K562 (cell line): ENCODE results near the gene UBE2U. TPM values are rescaled to one million over a fixed set of nuclear protein-coding genes. Genes with fewer than 3 reads are reported as not detected.

Source experiments
- ATAC-seq: fragments of 200-7000 bp; cut with Tn5 transposase; 3 replicates; pipeline ENCODE4 v1.9.1; 2020; ENCODE audit warnings: moderate library complexity
- BruUV-seq: library from RNA; stranded (reverse); fragments of 400-500 nt; replicated peaks from 2 replicates; lab custom pipeline; 2021; lab: Mats Ljungman, UMichigan
- CTCF ChIA-PET: fragments of 300-600 bp; formaldehyde crosslinking; extraction: SDS; loops from one replicate; lab custom pipeline; 2021; ENCODE audit warnings: low intra/inter-chr PET ratio; lab: Yijun Ruan, JAX
- POLR2A ChIA-PET: fragments of 300-600, 350-650 bp; sonication (Branson Sonifier 250); formaldehyde crosslinking; extraction: SDS; loops from one replicate; lab custom pipeline; 2021; ENCODE audit warnings: antibody characterized with exemption, inconsistent platforms; lab: Yijun Ruan, JAX
- DNase-seq, 4 experiments: peaks; one replicate each; pipeline versions ENCODE4 v3.0.0 to v3.0.0-alpha.2; 2011 to 2018; ENCODE audit warnings: low spot score in 3 of 4, mixed read lengths in 3 of 4; ENCODE audit errors: extremely low read depth in 1 of 4
- FAIRE-seq: peaks from 2 replicates; lab custom pipeline; 2011; peaks lifted over from hg19 to GRCh38; lab: Jason Lieb, UNC
- H2AFZ ChIP-seq: 2 replicates; pipeline ENCODE4 v1.6.0; 2011; ENCODE audit warnings: low read depth, low read length, control low read depth, inconsistent platforms
- H3K27ac ChIP-seq: fragments of 200-600 bp; 3 replicates; pipeline ENCODE4 v1.8.0; 2011; ENCODE audit warnings: low read depth, mild to moderate bottlenecking, control low read depth, inconsistent platforms, low read length, moderate library complexity, mixed read lengths; ENCODE audit errors: extremely low read depth
- H3K27me3 ChIP-seq, 2 experiments: fragments of 300-600 bp in 1 of 2; 2 replicates in 1 of 2; 3 replicates in 1 of 2; pipeline versions ENCODE4 v1.6.0 to v1.8.0; 2011; ENCODE audit warnings: inconsistent platforms in 2 of 2, low read length in 2 of 2, mild to moderate bottlenecking in 1 of 2, mixed read lengths in 1 of 2, moderate library complexity in 1 of 2; ENCODE audit not compliant: control insufficient read depth in 2 of 2, insufficient read depth in 2 of 2
- H3K36me3 ChIP-seq: fragments of 300-600 bp; 3 replicates; pipeline ENCODE4 v1.8.0; 2011; ENCODE audit warnings: mild to moderate bottlenecking, low read length, inconsistent platforms; ENCODE audit not compliant: control insufficient read depth, insufficient read depth
- H3K4me1 ChIP-seq, 2 experiments: fragments of 200-600 bp in 1 of 2; replicated peaks in 1 of 2; 2 replicates in 1 of 2; 3 replicates in 1 of 2; pipeline versions ENCODE4 v1.5.1 to v1.8.0; 2011; ENCODE audit warnings: inconsistent platforms in 2 of 2, low read length in 2 of 2, mild to moderate bottlenecking in 1 of 2, mixed read lengths in 1 of 2, moderate library complexity in 1 of 2; ENCODE audit not compliant: control insufficient read depth in 2 of 2, insufficient read depth in 2 of 2
- H3K4me2 ChIP-seq: 2 replicates; pipeline ENCODE4 v1.6.1; 2011; ENCODE audit warnings: low read length, control low read depth, inconsistent platforms, mixed read lengths; ENCODE audit not compliant: insufficient read depth
- H3K4me3 ChIP-seq: fragments of 200-600 bp; sonication (generic), shearing (Covaris generic); 2 replicates; pipeline ENCODE4 v1.5.1; 2016; ENCODE audit warnings: control low read depth, inconsistent platforms
- H3K79me2 ChIP-seq: fragments of 200-600 bp; 3 replicates; pipeline ENCODE4 v1.8.0; 2011; ENCODE audit warnings: low read length, inconsistent platforms; ENCODE audit not compliant: control insufficient read depth, insufficient read depth
- H3K9ac ChIP-seq, 2 experiments: 2 replicates each; pipeline versions ENCODE4 v1.6.0 to v1.6.1; 2011; ENCODE audit warnings: low read depth in 2 of 2, low read length in 2 of 2, control low read depth in 1 of 2, inconsistent platforms in 1 of 2, mild to moderate bottlenecking in 1 of 2, mixed read lengths in 1 of 2; ENCODE audit not compliant: insufficient read depth in 1 of 2
- H3K9me1 ChIP-seq: one replicate; pipeline ENCODE4 v1.6.0; 2011; ENCODE audit warnings: inconsistent platforms, mild to moderate bottlenecking, low read length, moderate library complexity; ENCODE audit not compliant: control insufficient read depth, insufficient read depth
- H3K9me3 ChIP-seq: replicated peaks from 2 replicates; pipeline ENCODE4 v1.5.1; 2011; ENCODE audit warnings: low read depth, low read length, inconsistent platforms; ENCODE audit not compliant: control insufficient read depth, insufficient read depth
- H4K20me1 ChIP-seq: replicated peaks from 2 replicates; pipeline ENCODE4 v1.6.1; 2011; ENCODE audit warnings: low read length, inconsistent platforms, mixed read lengths; ENCODE audit not compliant: control insufficient read depth, insufficient read depth
- ATF3 ChIP-seq, 2 experiments: fragments of 450-650 bp in 1 of 2; sonication (generic) in 1 of 2; formaldehyde crosslinking in 1 of 2; IDR thresholded peaks in 1 of 2; conservative IDR thresholded peaks in 1 of 2; 2 replicates each; pipeline versions ENCODE4 v1.6.1 to v1.8.1; 2016 to 2023; ENCODE audit warnings: mild to moderate bottlenecking in 2 of 2, moderate library complexity in 2 of 2, inconsistent platforms in 1 of 2, missing genetic modification reagents in 1 of 2
- BHLHE40 ChIP-seq: IDR thresholded peaks from 2 replicates; pipeline ENCODE4 v1.6.1; 2011; ENCODE audit warnings: low read length, improper control_type of control experiment
- CCAR2 ChIP-seq: fragments of 200-400 bp; formaldehyde crosslinking; IDR thresholded peaks from 2 replicates; pipeline ENCODE4 v1.6.1; 2017; ENCODE audit warnings: mild to moderate bottlenecking, low read depth, low read length
- MLX ChIP-seq, 2 experiments: fragments of 450-650 bp in 1 of 2; sonication (generic) in 1 of 2; formaldehyde crosslinking; conservative IDR thresholded peaks; 2 replicates each; pipeline versions ENCODE4 v1.4.0 to v1.8.1; 2020 to 2022; ENCODE audit warnings: mild to moderate bottlenecking in 1 of 2, missing genetic modification reagents in 1 of 2
- MTA2 ChIP-seq: fragments of 450-650 bp; IDR thresholded peaks from 2 replicates; pipeline ENCODE4 v1.6.1; 2016; ENCODE audit warnings: low read depth
- NCOA2 ChIP-seq, 2 experiments: fragments of 450-650 bp; IDR thresholded peaks; 2 replicates each; pipeline ENCODE4 v1.6.1; 2018; ENCODE audit warnings: mild to moderate bottlenecking in 2 of 2, moderate library complexity in 1 of 2; ENCODE audit not compliant: partially characterized antibody in 2 of 2
- PML ChIP-seq: IDR thresholded peaks from 2 replicates; pipeline ENCODE4 v1.6.1; 2012; ENCODE audit warnings: low read length, inconsistent platforms
- PRMT5 ChIP-seq: sonication (generic); formaldehyde crosslinking; IDR thresholded peaks from 2 replicates; pipeline ENCODE4 v1.5.0; 2020; ENCODE audit warnings: missing genetic modification reagents
- PTRF ChIP-seq: fragments of 450-650 bp; IDR thresholded peaks from 2 replicates; pipeline ENCODE4 v1.6.1; 2016; ENCODE audit warnings: mild to moderate bottlenecking, missing genetic modification characterization, missing compliant biosample characterization
- SIX5 ChIP-seq, 2 experiments: IDR thresholded peaks; 2 replicates each; pipeline ENCODE4 v1.6.1; 2011; ENCODE audit warnings: low read length in 2 of 2, borderline replicate concordance in 1 of 2, low read depth in 1 of 2, mild to moderate bottlenecking in 1 of 2, moderate library complexity in 1 of 2; ENCODE audit not compliant: insufficient read depth in 1 of 2
- SP2 ChIP-seq: IDR thresholded peaks from 2 replicates; pipeline ENCODE4 v1.6.1; 2011; ENCODE audit warnings: mild to moderate bottlenecking, low read depth, low read length, moderate library complexity; ENCODE audit not compliant: poor library complexity, severe bottlenecking; ENCODE audit errors: extremely low read depth
- TCF7 ChIP-seq: sonication (generic); IDR thresholded peaks from 2 replicates; pipeline ENCODE4 v1.6.1; 2016; ENCODE audit warnings: antibody characterized with exemption, borderline replicate concordance
- TCF7L2 ChIP-seq: fragments of 150-350 bp; IDR thresholded peaks from 2 replicates; pipeline ENCODE4 v1.6.1; 2016; ENCODE audit warnings: low read depth, mild to moderate bottlenecking, low read length, moderate library complexity
- ZNF41 ChIP-seq: fragments of 250-450 bp; sonication (Bioruptor Pico); conservative IDR thresholded peaks from 2 replicates; pipeline ENCODE4 v1.4.0; 2020; ENCODE audit warnings: mild to moderate bottlenecking
- WGBS: fragments of 100-300 bp; shearing (Covaris generic); methylation state at CpG from one replicate; pipeline ENCODE4 v1.1.6; 2016; ENCODE audit warnings: low coverage, mixed read lengths; ENCODE audit not compliant: insufficient coverage; ENCODE audit errors: missing lambda C conversion rate; 5-methylcytosine and 5-hydroxymethylcytosine counted together
- in situ Hi-C: fragments of 300-500 bp; cut with MboI; formaldehyde crosslinking; loops from 4 replicates; pipeline ENCODE4 v1.15.0; 2018; ENCODE audit warnings: inconsistent platforms, mixed read lengths
- intact Hi-C: fragments of 100-400 bp; cut with micrococcal nuclease; formaldehyde crosslinking; loops from 2 replicates; pipeline ENCODE4 v1.14.2; 2022
- polyA plus RNA-seq, 8 experiments: library from polyadenylated mRNA; depleted of rRNA in 4 of 8; stranded (reverse) in 5 of 8; unstranded in 3 of 8; fragments of >200 nt; fragmentation: Nextera tagmentation in 2 of 8; fragmentation: Illumina TruSeq in 1 of 8; extraction: Ambion mirVana in 2 of 8; extraction: Trizol in 1 of 8; gene quantifications; 2 replicates each; pipeline versions ENCODE4 v1.2.1 to v1.2.3, GENCODE V29; 2011 to 2014; ENCODE audit warnings: inconsistent platforms in 1 of 8, missing spikeins in 1 of 8
- total RNA-seq, 7 experiments: library from RNA; depleted of rRNA in 6 of 7; stranded (reverse); fragments of >200 nt in 6 of 7; fragmentation: Illumina TruSeq in 2 of 7; extraction: Trizol in 2 of 7; gene quantifications; 2 replicates each; pipeline versions ENCODE4 v1.2.1 to v1.2.3, GENCODE V29; 2011 to 2021; ENCODE audit warnings: low replicate concordance in 1 of 7

UBE2U gene
- total and polyA plus RNA-seq, 9 of the 15 experiments (the other 6 are each of a cell fraction or from before 2014, with no cell fraction given): not detected

DNA sequence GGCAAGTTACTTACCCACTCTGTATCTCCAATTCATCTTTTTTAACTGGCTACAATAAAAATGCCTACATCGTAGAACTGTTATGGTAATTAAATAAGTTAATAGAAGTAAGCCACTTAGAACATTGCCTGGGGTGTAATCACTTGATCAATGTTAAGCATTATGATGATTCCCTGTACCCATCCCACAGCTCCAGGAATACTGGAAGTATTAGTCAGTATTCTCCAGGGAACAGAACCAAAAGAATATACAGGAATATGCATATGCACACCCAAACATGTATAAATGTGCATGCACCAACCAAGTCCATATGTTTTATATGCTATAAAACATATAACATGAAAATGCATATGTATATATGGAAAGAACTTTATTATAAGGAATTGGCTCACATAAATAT, 107.3 kb downstream of the UBE2U start:
- WGBS: 0% methylated on average over 1 of the region's 1 CpG
- in situ Hi-C loops: no loop called here
- Histone ChIP-seq H3K4me3 (no peak overlapping the region), H3K27me3 (no peaks in the 10 kb centered on the region), H3K27ac (no peak overlapping the region), H3K9ac (no peak overlapping the region), H3K79me2 (no peaks in the 10 kb centered on the region), H3K36me3 (no peaks in the 10 kb centered on the region), H4K20me1 (no peaks in the 10 kb centered on the region), H3K9me3 (no peaks in the 10 kb centered on the region), H2AFZ (no peak overlapping the region), H3K4me2 (no peak overlapping the region), H3K4me1 (no peaks in the 10 kb centered on the region; a peak in 1 of 5 replicates), H3K9me1 (no peaks in the 10 kb centered on the region)
- ChIA-PET POLR2A (interaction anchor here (1.2 kb wide), 1 partner anchor 488 kb away, joined by 3 read pairs; no protein-coding TSS in a partner anchor), CTCF (no interaction called here)
- BruUV-seq: no TSS peak
- no peak for ATAC-seq
- no peak for TF ChIP-seq TCF7
- TF ChIP-seq PML: no peak
- TF ChIP-seq BHLHE40: no peak
- FAIRE-seq: no peak
- intact Hi-C loops: no loop called here
- DNase-seq: no peak

DNA sequence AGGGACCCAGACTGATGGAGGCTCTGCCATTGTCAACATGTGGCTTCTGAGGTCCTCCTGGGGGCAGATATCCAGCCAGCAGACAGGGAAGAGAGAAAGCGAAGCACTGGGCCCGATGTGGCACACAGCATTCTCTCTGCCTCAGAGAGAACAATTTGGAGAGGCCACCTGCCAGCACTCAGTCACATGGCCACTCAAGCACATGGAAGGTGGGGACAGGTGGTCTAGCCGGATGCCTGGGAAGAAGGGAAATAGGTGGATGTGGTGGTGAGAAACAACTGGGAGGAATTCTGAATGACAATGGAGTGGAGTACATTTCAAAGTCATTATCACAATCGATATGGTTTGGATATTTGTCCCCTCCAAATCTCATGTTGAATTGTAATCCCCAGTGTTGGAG, 109.0 kb downstream of the UBE2U start:
- in situ Hi-C loops (no loop called here), intact Hi-C loops (no loop called here)
- Histone ChIP-seq H4K20me1 (no peaks in the 10 kb centered on the region), H2AFZ (no peak overlapping the region), H3K9me1 (no peaks in the 10 kb centered on the region), H3K9me3 (no peaks in the 10 kb centered on the region), H3K4me3 (no peak overlapping the region), H3K4me2 (no peak overlapping the region), H3K9ac (no peak overlapping the region), H3K79me2 (no peaks in the 10 kb centered on the region), H3K4me1 (no peaks in the 10 kb centered on the region; a peak in 1 of 5 replicates), H3K27me3 (no peaks in the 10 kb centered on the region), H3K36me3 (no peaks in the 10 kb centered on the region), H3K27ac (no peak overlapping the region)
- FAIRE-seq: no peak
- 3% methylated on average over 4 of the region's 4 CpGs for WGBS
- no peak for ATAC-seq
- POLR2A ChIA-PET: interaction anchor here (0.6 to 1.1 kb wide), 2 partner anchors 14 to 476 kb away, joined by 3 to 4 read pairs; no protein-coding TSS in a partner anchor
- BruUV-seq: no TSS peak
- CTCF ChIA-PET: no interaction called here
- DNase-seq: no peak
- no peak for TF ChIP-seq TCF7L2
- no peak for TF ChIP-seq ZNF41 (CRISPR knock-in tag)
- TF ChIP-seq PTRF: no peak
- TF ChIP-seq CCAR2: no peak
- no peak for TF ChIP-seq SP2
- no peak for TF ChIP-seq PRMT5 (CRISPR knock-in tag)
- TF ChIP-seq NCOA2 (IDR thresholded peaks at IDR 0.05; ENCODE audit: partially characterized antibody in 2 of 2): no peak
- TF ChIP-seq MTA2: no peak
- TF ChIP-seq SIX5 (IDR thresholded peaks at IDR 0.05; ENCODE audit: borderline replicate concordance in 1 of 2, insufficient read depth in 1 of 2, low read depth in 1 of 2, low read length in 2 of 2): no peak
- TF ChIP-seq ATF3 (IDR thresholded peaks at IDR 0.05): no peak
- no peak for TF ChIP-seq ATF3 (CRISPR knock-in tag; conservative IDR thresholded peaks at IDR 0.05)
- TF ChIP-seq MLX (CRISPR knock-in tag; conservative IDR thresholded peaks at IDR 0.05): no peak
